ENCODE results near the gene ARRDC3. TPM values are rescaled to one million over a fixed set of nuclear protein-coding genes. Genes with fewer than 3 reads are reported as not detected.
A peak's percentile ranks its signal among the peaks of the same experiment; 100 is the strongest.

Gene ARRDC3
- total and polyA plus RNA-seq, 2 of the 8 experiments (the other 6 are each of a cell fraction or from before 2014, with no cell fraction given): 2.9 to 5.7 TPM

GRCh38 chr5:91419571-91420537 is 36.7 kb upstream of the ARRDC3 start (continued):
- peak in 2 of 3 experiments; percentile 42 to 50; a peak in 3 of 4 replicates for TF ChIP-seq CTCF (IDR thresholded peaks at IDR 0.05; ENCODE audit: control extremely low read depth in 1 of 3, insufficient read depth in 1 of 3, low read depth in 1 of 3, low read length in 3 of 3)
- no peak for TF ChIP-seq CBX5 (IDR thresholded peaks at IDR 0.05; ENCODE audit: low read depth, low read length)
- no peak for TF ChIP-seq RFX5 (IDR thresholded peaks at IDR 0.05; ENCODE audit: borderline replicate concordance, low read depth, low read length)
- no peak for TF ChIP-seq EP300 (IDR thresholded peaks at IDR 0.05; ENCODE audit: borderline replicate concordance in 1 of 2, low read depth in 2 of 2, low read length in 2 of 2)
